ENCODE measurements around the gene PTPRD. TPM values are rescaled to one million over a fixed set of nuclear protein-coding genes. Genes with fewer than 3 reads are reported as not detected.

PTPRD gene
- total RNA-seq, 1 donor from 2014 or later, result 20.9 TPM

DNA sequence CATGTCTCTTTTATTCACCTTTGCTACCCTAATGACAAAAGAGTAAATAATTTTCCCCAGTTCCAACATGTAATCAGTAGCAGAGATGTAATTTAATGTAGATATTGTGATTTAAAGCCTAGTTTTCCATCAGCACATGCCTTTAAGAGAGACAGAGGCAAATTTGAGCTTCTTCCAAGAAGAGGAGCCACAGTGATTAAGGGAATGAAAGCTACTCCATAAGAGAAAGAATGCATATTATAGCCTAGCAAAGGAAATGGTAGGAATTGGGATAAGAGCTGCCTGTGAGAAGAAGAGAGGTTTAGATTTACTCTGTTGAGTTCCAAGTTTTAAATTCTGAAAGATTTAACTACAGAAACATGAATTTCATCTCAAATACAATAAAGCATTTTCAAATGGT lies 2222.2 kb downstream of the PTPRD start:
- DNase-seq (ENCODE audit: low spot score), result no peak

DNA sequence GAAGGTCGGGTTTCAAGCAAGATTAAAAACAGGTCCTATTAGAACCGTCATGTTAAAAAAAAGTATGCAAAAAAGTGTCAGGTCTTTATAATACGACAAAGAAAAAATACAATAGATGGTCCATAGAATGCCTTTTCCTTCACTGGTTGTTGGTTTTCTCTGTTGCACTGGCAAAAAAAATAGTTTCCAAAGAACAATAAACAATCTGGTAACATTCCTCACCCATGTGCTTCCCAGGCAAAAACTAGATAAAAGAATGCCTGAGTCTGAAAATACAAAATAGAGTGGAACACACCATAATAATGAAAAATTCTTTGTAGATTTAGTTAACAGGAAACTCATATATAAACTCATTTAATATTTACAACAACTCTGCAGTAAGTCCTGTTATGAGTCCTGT lies 2223.3 kb downstream of the PTPRD start:
- DNase-seq (ENCODE audit: low spot score), result no peak

DNA sequence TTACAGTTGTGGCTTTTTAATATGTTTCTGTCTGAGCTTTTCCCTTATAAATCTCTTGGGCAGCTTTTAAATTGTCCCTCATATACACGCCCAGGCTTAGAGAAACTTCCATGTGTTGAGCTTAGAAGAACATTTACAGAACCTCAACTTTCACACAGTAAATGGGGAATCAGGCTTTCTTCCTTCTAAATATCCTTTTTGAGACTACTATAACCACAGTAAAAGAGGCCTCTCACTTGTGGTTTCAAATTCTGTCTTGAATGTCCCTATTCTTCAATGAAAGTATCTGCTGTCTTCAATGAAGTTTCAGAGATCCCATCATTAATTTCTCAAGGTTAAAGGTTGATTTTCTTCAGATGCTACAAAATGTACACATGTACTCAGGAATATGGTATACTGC lies 2224.7 kb downstream of the PTPRD start:
- DNase-seq (ENCODE audit: low spot score), result no peak

DNA sequence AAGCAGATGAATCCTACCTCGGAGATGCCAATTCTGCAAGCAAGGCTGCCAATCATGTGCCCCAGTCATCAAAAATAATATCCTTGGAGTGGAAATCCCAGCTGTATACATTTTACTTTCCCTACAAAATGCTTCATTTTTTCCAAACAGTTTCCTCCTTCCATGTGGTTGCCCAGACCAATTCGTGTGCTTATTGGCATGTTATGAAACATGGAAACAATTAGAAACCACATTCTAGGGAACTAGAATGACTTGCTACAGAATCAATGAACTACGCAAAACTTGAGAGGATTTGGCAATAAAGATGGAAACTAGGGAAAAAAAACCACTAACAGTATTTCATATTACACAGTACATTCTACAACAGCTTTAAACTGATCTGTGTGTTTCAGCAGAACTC lies 2228.7 kb downstream of the PTPRD start:
- no peak for DNase-seq (ENCODE audit: low spot score)

DNA sequence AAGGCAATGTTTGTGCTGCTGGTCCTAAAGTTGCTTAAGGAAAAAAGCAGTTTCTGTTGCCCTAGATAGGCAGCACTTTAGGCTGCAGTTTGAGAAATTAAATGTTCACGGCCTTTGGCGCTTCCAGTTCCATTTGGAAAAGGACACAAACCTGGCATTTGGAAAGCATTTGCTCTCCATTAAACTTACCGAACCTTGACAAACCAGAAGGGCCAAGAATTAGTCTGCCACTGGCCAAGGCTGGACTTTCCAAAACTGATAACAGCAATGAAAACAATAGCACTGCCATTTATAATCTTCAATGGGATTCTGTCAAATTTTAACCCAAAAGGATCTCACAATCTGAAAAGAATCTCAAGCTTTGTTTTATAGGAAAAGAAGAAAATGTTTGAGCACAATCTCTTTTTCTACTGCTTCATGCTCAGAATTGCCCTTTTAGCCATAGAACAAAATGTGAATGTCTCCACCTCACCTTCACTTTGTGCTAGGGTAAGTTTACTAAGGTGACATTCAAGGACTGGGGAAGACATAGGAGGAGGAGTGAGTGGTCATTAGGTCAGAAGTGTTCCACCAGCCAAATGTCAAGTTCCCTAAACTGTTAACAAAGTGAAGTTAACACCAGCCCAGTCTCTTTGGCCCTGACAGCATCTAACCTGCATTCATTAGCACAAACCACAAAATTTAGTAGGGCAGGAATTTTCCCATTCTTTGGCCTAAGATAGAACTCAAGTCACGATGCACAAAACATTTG lies 2229.8 kb downstream of the PTPRD start:
- DNase-seq (ENCODE audit: low spot score), result no peak

DNA sequence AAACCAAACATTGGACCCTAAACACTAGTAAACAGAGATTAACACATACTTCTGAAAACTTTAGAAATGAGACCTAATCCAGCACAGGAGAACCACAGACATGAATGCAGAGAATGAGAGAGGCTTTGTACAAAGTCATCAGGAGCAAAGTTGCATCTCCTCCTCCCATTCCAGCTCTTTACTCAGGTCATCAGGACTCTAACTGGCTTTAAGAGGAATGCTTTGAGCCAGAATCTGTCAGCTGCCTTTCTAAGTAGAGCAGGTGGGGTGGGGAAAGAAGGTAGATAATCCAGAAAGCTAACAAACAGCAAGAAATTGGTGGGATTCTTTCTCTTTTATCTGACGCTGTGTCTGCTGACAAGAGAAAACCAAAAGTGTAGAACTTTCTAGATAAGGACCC lies 2230.5 kb downstream of the PTPRD start:
- no peak for DNase-seq (ENCODE audit: low spot score)

DNA sequence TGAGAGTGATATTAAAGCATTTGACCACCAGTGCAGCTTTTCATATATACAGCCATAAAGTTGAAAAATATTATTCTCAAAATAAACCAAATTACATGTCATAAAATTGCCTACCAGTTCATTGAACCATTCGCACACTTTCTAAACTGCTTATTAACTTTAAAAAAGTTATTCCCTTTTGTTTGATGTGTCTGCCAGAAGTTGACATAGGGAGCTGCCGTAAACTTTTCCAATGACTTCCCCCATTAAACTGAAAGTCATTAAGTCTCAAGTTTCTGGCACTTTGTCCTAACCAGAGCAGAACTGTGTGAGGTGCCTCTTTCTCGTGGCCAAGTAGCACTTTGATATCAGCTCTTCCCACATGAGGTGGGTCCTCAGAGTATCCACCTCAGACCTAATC lies 2231.2 kb downstream of the PTPRD start:
- no peak for DNase-seq (ENCODE audit: low spot score)

DNA sequence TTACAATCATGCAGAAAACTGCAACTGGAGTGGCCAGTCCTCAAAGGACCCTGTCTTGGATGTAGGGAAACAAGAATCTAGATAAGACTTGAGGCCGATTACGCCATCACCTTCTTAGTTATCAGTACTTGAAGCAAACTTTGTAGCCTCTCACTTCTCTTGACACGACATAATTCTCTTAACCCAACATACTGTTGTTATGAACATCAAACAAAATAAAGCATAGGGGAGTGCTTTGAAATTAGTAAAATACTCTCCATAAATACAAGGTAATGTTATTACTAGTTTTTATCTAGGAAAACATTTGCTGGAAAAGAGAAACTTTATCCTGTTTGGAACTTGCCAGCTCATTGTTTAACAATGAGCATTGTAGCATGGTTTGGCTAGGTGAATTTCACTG lies 2238.3 kb downstream of the PTPRD start:
- no peak for DNase-seq (ENCODE audit: low spot score)

DNA sequence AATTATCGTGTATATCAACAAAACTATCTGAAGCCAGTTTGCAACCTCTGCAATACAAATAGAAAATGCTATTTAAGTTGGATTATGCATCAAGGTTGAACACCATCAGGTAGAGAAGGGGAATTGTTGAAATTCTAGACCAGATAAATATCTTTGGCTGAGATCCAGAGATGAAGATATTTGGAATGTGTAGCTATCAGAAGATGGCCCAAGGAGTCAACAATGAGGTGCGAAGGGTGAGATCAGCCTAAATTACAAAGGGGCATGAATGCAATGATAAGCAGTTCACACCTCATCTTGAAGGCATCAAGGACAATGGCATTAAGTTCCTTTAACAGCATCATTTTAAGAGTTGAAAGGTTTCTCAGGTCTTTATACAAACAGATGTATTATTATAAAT lies 2241.1 kb downstream of the PTPRD start:
- no peak for DNase-seq (ENCODE audit: low spot score)

DNA sequence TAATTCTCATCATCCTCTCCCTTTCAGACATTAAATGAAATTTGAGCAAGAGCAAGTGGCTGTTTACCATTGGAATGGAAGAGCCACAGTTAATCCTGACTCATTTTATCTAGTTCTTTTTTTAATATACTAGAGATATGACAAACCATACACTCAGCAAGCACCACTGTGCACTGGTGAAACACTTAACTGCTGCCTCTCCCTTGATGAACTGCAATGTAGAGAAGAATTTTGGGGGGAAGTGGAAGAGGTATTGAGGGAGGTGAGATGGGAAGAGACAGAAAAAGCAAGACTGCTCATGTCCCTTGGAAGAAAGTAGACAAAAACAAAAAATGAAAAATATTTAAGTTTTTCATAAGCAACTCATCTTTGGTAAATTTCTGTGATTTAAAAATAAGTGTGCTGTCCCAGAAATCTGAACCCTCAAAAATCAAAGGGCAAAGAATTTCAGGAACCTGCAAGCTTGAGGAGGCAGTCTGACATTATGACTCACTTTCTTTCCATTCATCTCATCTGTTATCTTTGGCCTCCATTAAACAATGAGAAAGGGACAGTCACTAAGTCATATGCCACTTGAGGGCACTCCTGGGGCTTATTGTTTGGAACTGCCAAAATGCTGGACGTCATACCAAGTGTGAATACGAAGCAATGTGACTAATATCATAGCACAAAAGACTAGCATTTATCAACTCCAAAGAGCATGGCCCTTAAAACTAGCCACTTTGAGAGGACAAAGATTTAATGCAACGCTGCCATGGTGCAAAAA lies 2246.5 kb downstream of the PTPRD start:
- DNase-seq (ENCODE audit: low spot score), result no peak

DNA sequence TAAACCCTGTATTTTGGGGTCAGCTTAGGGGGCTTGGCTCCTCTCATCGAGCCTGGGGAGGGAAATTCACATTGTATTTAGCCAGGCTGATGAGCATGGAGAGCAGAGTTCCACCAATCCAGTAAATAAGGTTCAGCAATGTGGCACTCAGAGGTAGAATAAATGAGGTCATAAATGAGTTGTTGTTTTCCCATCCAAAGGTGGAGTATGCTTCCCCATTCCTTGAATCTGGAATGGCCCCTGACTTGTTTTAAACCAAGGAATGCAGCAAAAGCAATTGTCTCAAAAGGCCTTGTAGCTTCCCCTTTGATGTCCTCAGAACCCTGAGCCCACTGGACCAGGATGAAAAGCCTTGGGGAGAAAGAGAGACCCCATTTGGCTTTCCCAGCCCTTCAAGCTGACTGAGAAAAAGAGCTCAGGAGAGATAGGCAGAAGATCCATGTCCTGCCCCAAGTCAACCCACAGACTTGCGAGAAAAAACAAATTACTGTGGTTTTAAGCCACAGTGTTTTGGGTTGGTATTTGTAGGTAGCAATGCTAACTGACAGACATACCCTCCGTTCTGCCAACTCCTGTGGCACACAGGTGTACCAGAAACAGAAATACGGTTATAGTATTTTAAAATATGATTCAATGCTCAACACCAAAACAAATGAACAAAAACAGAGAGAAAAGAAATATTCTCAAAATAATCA lies 2247.2 kb downstream of the PTPRD start:
- no peak for DNase-seq (ENCODE audit: low spot score)

DNA sequence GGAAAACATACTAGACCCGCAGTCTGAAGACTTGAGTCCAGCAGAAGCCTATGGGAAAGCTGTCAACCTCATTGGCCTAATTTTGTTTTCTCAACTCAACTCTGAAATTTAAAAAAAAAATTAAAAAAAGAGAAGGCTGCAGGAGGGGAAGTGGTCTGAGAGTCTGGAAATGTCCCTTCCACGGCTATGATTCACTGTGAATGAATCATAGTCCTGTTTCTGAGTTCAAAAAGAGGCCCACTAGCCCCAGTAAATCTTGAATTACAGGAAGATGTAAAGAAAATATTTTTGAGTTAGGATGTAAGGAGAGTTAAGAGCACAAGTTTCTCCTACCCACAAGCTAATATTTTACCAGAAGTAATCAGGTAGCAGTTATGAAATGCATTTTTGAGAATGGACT lies 2247.8 kb downstream of the PTPRD start:
- DNase-seq (ENCODE audit: low spot score), result no peak

DNA sequence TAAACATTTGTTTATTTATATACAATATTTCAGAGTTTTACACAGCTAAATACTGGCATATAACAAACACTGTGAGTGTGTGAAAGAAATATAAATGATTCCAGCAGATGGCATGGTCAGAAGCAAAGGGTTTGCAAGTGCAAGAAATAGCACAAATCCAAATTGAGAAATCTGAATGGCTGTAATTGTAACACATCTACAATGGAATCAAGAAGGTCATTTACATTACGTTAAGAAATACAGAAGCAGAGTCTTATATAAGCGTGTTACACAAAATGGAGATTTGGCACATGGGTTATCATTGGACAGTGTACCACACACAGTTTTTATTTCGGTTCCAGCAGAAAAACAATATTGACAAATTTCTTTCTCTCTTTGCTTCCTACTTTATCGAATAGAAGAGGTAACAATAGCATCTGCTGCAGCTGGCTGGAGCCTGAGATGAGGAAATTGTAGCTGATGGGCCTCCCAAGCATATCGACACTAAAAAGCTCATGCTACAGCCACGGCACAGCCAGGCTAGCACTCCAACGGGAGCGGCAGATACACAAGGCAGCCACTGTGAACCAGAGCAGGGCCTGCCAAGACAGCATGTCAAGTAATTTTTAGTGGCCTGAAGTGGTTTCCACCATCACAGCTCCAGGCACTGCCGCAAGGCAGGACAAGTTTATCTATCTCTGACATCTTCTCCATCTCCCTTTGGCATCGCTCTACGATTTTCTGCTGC lies 2248.6 kb downstream of the PTPRD start:
- no peak for DNase-seq (ENCODE audit: low spot score)

DNA sequence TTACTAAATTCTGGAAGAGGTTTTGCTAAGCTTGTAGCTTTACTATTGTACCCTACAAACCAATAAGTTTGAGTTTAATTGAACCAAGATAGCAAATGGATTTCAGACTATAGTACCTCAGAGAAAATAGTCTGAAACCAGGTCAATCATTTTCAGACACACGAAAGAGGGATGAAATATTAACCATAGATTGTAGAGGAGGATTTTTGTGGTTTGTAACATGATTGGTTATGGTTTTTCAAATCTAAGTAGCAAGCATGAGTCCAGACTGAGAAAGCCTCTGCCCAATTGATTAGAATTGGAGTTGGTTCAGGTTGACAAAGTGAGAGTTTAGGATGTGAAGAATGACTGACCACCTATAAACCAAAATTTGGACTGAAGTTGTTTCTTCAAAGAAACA lies 2250.6 kb downstream of the PTPRD start:
- no peak for DNase-seq (ENCODE audit: low spot score)

DNA sequence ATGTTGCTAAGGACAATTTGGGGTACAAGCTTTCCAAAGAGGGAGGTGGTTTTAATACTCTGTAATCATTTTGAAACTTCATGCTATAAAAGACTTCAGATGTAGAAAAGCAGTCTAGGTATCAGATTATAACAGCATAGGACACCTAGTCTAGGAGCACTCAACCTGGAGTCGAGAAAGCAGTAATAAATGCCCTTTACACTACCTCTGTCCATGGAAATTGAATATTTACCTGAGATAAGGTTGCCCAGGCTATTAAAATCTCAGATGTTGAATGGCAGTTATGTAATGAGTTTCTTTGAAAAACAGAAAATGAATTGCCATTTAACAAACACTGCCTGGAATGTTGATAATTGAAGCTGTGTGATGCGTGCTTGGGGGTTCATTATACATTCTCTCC lies 2251.4 kb downstream of the PTPRD start:
- no peak for DNase-seq (ENCODE audit: low spot score)

DNA sequence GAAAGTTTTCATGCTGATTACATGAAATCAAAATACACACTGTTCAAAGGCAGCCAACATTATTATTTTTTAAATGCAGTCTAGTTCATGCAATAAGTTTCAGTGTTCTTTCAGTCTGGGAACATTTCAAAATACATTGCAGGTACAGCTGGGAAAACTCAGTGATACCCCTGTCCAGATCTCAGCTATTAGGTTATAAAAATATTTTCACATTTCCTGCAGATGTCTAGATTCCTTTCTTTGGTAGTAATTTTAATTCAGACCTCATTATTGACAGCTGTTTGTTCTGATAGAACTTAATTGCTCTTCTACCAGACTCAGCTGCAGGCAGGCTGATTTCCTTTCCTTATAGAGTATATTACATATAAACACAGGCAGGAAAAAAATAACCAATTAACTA lies 2256.4 kb downstream of the PTPRD start:
- DNase-seq (ENCODE audit: low spot score), result no peak

DNA sequence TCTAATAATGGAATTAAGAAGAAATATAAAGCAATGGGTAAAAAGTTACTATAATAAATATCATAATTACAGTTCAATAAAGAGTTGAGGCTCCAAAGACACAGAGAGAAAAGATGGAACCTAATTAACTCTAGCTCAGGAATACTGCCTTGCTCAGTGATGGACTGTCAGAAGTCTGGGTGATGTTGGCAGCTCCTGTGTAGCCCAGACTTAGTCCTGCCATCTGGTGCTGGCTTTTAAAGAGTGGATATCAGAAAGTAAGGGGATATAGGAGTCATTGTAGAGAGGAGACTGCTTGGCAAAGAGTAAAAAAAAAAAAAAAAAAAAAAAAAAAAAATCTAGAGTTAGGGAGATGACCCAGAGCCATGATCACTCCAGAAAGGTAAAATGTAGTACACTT lies 2261.4 kb downstream of the PTPRD start:
- DNase-seq (ENCODE audit: low spot score), result no peak

DNA sequence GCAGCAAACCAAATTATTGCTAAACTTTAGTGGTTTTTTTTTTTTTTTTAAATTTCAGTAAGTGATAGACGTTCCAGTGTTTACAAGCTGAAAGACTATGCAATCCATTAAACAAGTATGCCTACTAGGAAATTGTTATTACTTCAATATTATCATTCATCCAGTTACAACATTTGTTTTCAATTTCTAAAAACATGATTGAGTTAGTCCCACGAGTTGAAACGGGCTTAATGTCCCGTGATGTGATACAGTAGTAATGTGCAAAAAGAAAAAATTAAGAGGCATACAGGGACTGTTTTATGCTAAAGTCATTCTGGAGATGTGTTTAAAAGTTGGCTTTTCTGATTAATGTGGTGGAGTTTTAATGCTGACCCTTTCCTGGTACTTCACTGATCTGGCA lies 2262.9 kb downstream of the PTPRD start:
- DNase-seq (ENCODE audit: low spot score), result no peak

DNA sequence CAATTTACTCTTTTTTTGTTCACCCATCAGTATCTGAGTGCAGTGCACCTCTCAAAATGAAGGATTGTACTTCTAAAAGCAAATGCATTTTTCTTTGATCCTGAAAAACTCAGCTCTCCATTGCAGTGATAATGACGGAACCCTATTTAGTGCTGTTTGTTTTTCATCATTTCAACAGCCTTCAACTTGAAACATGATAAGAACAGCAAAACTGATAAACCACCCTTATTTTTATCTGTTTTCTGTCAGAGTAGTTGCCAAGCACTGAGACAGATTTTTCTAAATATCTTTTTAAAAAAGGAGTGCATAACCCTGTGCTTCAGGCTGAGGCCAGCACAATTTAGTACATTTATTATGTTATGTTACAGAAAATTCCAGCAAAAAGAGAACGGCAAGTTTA lies 2263.4 kb downstream of the PTPRD start:
- no peak for DNase-seq (ENCODE audit: low spot score)

DNA sequence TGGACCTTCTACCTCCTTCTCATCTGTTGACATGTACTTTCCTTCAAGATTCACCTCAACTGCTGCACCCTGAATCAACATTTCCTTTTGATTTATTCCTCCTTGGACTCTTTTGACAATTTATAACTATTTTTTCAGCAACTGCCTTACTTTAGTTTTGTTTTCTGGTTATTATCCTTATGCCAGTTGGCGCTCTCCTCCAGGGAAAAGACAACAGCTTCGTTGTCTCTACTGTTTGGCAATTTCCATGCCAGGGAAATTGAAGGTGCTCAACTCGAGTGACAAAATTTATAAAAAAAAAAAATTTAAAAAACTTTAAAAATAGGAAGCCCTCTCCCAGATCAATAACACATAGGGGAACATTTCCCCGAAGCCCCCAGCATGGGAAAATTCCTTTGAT lies 2264.0 kb downstream of the PTPRD start:
- no peak for DNase-seq (ENCODE audit: low spot score)

DNA sequence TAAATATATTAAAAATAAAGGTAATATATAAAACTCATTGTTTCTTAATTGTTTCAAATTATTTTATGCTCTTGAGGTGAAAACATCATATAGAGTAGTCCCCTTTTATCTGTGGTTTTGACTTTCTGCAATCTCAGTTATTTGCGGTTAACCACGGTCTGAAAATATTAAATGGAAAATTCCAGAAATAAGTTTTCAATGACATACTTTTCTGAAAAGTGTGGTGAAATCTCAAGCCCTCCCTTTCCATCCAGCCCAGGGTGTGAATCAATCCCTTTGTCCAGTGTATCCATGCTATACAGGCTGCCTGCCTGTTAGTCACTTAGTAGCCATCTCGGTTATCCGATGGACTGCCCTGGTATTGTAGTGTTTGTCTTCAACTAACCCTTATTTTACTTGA lies 2266.5 kb downstream of the PTPRD start:
- no peak for DNase-seq (ENCODE audit: low spot score)

DNA sequence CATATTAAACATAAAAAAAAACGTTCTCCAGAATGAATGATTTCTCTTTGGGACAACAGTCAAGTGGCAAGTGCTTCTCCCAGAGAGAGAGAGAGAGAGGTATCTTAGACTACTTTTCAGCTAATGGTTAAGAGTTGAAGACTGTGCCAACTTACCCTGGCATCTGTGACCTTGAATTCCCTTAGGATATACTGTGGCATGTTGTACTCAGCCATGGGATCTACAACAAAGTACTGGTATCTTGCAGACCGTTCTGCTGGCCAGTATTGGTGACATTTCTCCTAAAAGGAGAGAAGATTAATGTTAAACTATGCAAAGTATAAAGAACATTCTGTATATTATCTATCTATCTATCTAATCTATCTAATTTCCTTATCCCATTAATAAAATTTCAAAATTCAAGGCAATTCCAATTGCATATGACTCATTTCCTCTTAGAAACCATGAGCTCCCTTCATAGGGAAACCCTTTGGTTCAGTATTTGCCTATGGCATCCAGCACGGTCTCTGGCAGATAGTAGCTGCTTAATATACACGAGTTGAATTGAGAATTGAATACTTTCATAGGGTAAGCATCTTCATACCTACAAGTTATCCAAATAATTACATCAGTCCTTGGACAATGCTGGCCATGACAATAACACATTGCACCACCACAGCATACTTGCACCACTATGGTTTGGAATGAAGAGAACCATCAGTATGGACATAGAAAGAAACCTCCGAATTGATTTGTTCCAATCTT lies 2273.9 kb downstream of the PTPRD start:
- no peak for DNase-seq (ENCODE audit: low spot score)
